ENCODE results near the gene ACADVL. TPM values are rescaled to one million over a fixed set of nuclear protein-coding genes. Genes with fewer than 3 reads are reported as not detected.

The ACADVL gene
- total and polyA plus RNA-seq, 2 of the 4 experiments (the other 2 are of a cell fraction), result 139 to 752 TPM

DNA sequence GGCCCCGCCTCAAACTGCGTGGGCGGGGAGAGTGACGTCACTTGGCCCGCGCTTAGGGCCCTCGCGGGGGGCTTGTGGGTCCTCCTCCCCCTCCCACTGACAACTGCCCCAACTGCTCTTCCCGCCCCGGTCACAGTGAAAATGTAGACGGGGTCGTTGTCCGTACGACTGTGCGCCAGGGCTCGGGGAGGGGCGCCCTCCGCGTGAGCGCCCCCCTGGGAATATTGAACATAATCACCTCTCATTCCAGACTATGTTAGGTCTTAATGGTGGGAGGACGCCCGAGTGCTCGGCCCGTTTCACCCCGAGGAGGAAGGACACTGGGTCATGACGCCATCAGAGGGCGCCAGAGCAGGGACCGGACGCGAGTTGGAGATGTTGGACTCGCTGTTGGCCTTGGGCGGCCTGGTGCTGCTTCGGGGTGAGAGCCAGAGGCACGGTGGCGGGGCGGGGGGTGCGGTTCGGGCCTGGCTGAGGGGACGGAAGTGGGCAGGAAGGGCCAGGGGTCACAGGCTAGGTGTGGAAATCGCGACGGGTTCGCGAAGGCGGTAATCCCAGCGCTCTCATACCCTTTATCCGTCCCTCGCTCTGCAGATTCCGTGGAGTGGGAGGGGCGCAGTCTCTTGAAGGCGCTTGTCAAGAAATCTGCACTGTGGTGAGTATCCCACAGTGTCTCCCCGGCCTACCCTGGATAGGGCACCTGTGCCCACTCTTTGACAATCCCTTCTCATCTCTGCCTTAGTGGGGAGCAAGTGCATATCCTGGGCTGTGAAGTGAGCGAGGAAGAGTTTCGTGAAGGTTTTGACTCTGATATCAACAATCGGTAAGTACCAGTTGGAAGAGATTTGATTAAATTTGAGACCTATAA, 32.7 kb downstream of the ACADVL start, which contains the start of gene ELP5 (continued):
- TF ChIP-seq SMC3 (IDR thresholded peaks at IDR 0.05; ENCODE audit: low read depth, low read length), result no peak; the same call in 1 of the 2 replicates
- no peak for TF ChIP-seq FOS (IDR thresholded peaks at IDR 0.05; ENCODE audit: low read depth, low read length)
- TF ChIP-seq RCOR1 (IDR thresholded peaks at IDR 0.05; ENCODE audit: insufficient replicate concordance, low read length), result no peak

DNA sequence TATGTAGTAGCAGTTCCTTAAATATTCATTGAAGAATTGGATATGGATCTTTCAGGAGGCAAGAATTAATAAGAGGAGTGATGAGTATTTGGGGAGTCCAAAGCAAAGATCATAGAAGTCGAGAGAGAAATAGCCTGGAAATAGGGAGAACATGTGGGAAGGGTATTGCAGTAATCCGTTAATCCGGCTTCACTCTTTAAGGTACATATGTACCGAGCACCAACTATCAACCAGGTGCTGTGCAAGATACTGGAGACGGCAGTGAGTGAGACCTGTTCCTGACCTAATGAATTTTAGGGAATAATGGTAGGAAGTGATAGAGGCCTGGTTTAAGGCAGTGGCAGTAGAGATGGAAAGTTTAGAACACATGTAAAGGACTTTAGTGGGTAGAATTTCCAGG, 33.3 kb downstream of the ACADVL start:
- Histone ChIP-seq H3K56ac (ENCODE audit: extremely low read depth, insufficient read depth, low read length) (peak overlapping the region; percentile 84; the same call in 1 of the 2 replicates), H3K4me3 (ENCODE audit: insufficient read depth, low read depth, low read length) (peak overlapping the region; percentile 71), H2BK20ac (ENCODE audit: low read depth, low read length) (no peak overlapping the region), H3K18ac (ENCODE audit: low read depth, low read length) (no peak overlapping the region), H3K4ac (ENCODE audit: low read depth, low read length) (peak overlapping the region; percentile 43), H2BK5ac (ENCODE audit: low read depth, low read length, poor library complexity, severe bottlenecking) (peak overlapping the region; percentile 94), H3K23ac (ENCODE audit: low read depth, low read length) (peak overlapping the region; percentile 83), H4K5ac (ENCODE audit: low read depth, low read length) (no peak overlapping the region), H3K9me3 (ENCODE audit: control insufficient read depth, insufficient read depth, low read length) (no peaks in the 10 kb centered on the region), H3K4me2 (ENCODE audit: low read depth, low read length) (peak overlapping the region; percentile 91), H2AFZ (replicated peaks; ENCODE audit: low read length, poor library complexity) (no peak overlapping the region), H3K9ac (ENCODE audit: low read depth, low read length) (peak overlapping the region; percentile 78; the same call in 1 of the 2 replicates), H4K20me1 (ENCODE audit: insufficient read depth, low read length) (peaks cover 9% of the 10 kb centered on the region; the same call in 1 of the 2 replicates), H2BK120ac (ENCODE audit: low read depth, low read length) (no peak overlapping the region), H4K8ac (ENCODE audit: low read depth in 2 of 2, low read length in 2 of 2) (peak overlapping the region; percentile 63 to 90; a peak in 3 of 4 replicates), H3K14ac (replicated peaks; ENCODE audit: low read depth, low read length) (peak overlapping the region; percentile 64; the same call in 1 of the 2 replicates), H4K91ac (ENCODE audit: insufficient read depth, low read depth, low read length) (no peak overlapping the region), H3K36me3 (ENCODE audit: control insufficient read depth, insufficient read depth, low read length) (peaks cover 19% of the 10 kb centered on the region), H3K79me1 (ENCODE audit: low read depth in 1 of 2, low read length in 2 of 2) (peaks cover 7 to 44% of the 10 kb centered on the region in 2 experiments; a peak in 3 of 4 replicates), H2AK5ac (ENCODE audit: low read depth, low read length) (peak overlapping the region; percentile 35; the same call in 1 of the 2 replicates), H3K27ac (ENCODE audit: insufficient read depth, low read length) (no peak overlapping the region), H3K27me3 (ENCODE audit: control insufficient read depth, insufficient read depth, low read length) (no peaks in the 10 kb centered on the region), H3K4me1 (ENCODE audit: control insufficient read depth, insufficient read depth, low read length) (peaks cover 8% of the 10 kb centered on the region), H3K9me1 (ENCODE audit: insufficient read depth, low read length) (peaks cover 10% of the 10 kb centered on the region), H2BK15ac (ENCODE audit: low read depth, low read length) (no peak overlapping the region), H2AK9ac (replicated peaks; ENCODE audit: low read depth, low read length, poor library complexity) (no peak overlapping the region)
- in situ Hi-C loops (cut with MboI; ENCODE audit: low sequenced_read_pairs) (no loop called here), dilution Hi-C loops (cut with HindIII; ENCODE audit: low sequenced_read_pairs, unreplicated experiment) (no loop called here), intact Hi-C loops (cut with micrococcal nuclease) (no loop called here)
- BruUV-seq (replicated peaks), result no TSS peak
- ChIA-PET POLR2A (ENCODE audit: unreplicated experiment) (no interaction called here), CTCF (no interaction called here)
- WGBS, 2 experiments (ENCODE audit: extremely low coverage in 2 of 2, insufficient read length in 1 of 2), result 67% methylated on average over 1 of the region's 5 CpGs; no CpG with 5 or more reads in 1 of the 2 experiments
- DNase-seq, result no peak
- no peak for ATAC-seq (ENCODE audit: low read depth)
- TF ChIP-seq MXI1 (IDR thresholded peaks at IDR 0.05; ENCODE audit: borderline replicate concordance, low read depth, low read length), result no peak
- TF ChIP-seq MAZ (IDR thresholded peaks at IDR 0.05; ENCODE audit: borderline replicate concordance, low read depth, low read length), result no peak
- TF ChIP-seq MAFK (IDR thresholded peaks at IDR 0.05; ENCODE audit: low read depth, low read length), result no peak
- TF ChIP-seq, protein P1, sequence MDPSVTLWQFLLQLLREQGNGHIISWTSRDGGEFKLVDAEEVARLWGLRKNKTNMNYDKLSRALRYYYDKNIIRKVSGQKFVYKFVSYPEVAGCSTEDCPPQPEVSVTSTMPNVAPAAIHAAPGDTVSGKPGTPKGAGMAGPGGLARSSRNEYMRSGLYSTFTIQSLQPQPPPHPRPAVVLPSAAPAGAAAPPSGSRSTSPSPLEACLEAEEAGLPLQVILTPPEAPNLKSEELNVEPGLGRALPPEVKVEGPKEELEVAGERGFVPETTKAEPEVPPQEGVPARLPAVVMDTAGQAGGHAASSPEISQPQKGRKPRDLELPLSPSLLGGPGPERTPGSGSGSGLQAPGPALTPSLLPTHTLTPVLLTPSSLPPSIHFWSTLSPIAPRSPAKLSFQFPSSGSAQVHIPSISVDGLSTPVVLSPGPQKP (IDR thresholded peaks at IDR 0.05; ENCODE audit: borderline replicate concordance, low read depth, low read length), result no peak
- no peak for TF ChIP-seq RCOR1 (IDR thresholded peaks at IDR 0.05; ENCODE audit: insufficient replicate concordance, low read length)
- no peak for TF ChIP-seq RAD21 (IDR thresholded peaks at IDR 0.05; ENCODE audit: low read length)
- TF ChIP-seq SMC3 (IDR thresholded peaks at IDR 0.05; ENCODE audit: low read depth, low read length), result no peak
- TF ChIP-seq, protein P2, sequence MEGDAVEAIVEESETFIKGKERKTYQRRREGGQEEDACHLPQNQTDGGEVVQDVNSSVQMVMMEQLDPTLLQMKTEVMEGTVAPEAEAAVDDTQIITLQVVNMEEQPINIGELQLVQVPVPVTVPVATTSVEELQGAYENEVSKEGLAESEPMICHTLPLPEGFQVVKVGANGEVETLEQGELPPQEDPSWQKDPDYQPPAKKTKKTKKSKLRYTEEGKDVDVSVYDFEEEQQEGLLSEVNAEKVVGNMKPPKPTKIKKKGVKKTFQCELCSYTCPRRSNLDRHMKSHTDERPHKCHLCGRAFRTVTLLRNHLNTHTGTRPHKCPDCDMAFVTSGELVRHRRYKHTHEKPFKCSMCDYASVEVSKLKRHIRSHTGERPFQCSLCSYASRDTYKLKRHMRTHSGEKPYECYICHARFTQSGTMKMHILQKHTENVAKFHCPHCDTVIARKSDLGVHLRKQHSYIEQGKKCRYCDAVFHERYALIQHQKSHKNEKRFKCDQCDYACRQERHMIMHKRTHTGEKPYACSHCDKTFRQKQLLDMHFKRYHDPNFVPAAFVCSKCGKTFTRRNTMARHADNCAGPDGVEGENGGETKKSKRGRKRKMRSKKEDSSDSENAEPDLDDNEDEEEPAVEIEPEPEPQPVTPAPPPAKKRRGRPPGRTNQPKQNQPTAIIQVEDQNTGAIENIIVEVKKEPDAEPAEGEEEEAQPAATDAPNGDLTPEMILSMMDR (conservative IDR thresholded peaks at IDR 0.05; ENCODE audit: low read depth, low read length), result no peak
- no peak for TF ChIP-seq FOS (IDR thresholded peaks at IDR 0.05; ENCODE audit: low read depth, low read length)
- TF ChIP-seq NFE2L2 (IDR thresholded peaks at IDR 0.05; ENCODE audit: low read depth, low read length), result no peak

Data from IMR-90 (cell line).